ENCODE results near the gene RFX7. TPM values are rescaled to one million over a fixed set of nuclear protein-coding genes. Genes with fewer than 3 reads are reported as not detected.

The RFX7 gene
- total RNA-seq, 1 experiment from 2014 or later: 43.4 TPM

- Histone ChIP-seq H2AK5ac (ENCODE audit: insufficient read length, low read length) (no peak overlapping the region), H4K20me1 (ENCODE audit: control insufficient read depth, insufficient read depth, insufficient read length) (no peaks in the 10 kb centered on the region), H3K4ac (ENCODE audit: low read depth, low read length) (no peak overlapping the region), H2BK15ac (ENCODE audit: low read depth, low read length) (no peak overlapping the region), H2BK120ac (ENCODE audit: low read depth, low read length, poor library complexity, severe bottlenecking) (no peak overlapping the region), H3K27ac (ENCODE audit: insufficient read length, low read depth, low read length) (no peak overlapping the region), H3K23ac (ENCODE audit: insufficient read length, low read depth, low read length) (no peak overlapping the region), H2BK20ac (ENCODE audit: low read depth, low read length, poor library complexity, severe bottlenecking) (no peak overlapping the region), H3K79me2 (ENCODE audit: insufficient read depth, low read length) (no peaks in the 10 kb centered on the region), H2AFZ (ENCODE audit: low read length) (no peak overlapping the region), H3T11ph (ENCODE audit: low read length) (no peak overlapping the region), H3K79me1 (ENCODE audit: insufficient read depth, low read depth, low read length, poor library complexity, severe bottlenecking) (no peaks in the 10 kb centered on the region), H2BK12ac (ENCODE audit: insufficient read length, low read depth, low read length) (no peak overlapping the region), H3K14ac (ENCODE audit: insufficient read depth, low read length) (no peak overlapping the region), H3K23me2 (ENCODE audit: insufficient read length, low read depth, low read length, poor library complexity, severe bottlenecking) (no peaks in the 10 kb centered on the region), H4K8ac (replicated peaks; ENCODE audit: insufficient read length, low read depth, low read length) (no peak overlapping the region), H3K56ac (ENCODE audit: insufficient read length, low read depth, low read length) (no peak overlapping the region), H4K5ac (ENCODE audit: insufficient read length, low read depth, low read length) (no peak overlapping the region), H3K9me3 (ENCODE audit: control insufficient read depth, low read depth, low read length) (no peaks in the 10 kb centered on the region), H4K91ac (ENCODE audit: insufficient read length, low read depth, low read length) (no peak overlapping the region), H3K9ac (ENCODE audit: extremely low read depth, insufficient read length, low read length) (no peak overlapping the region), H3K4me1 (ENCODE audit: insufficient read depth, low read length) (no peaks in the 10 kb centered on the region), H2BK5ac (ENCODE audit: insufficient read length, low read length) (no peak overlapping the region), H3K27me3 (ENCODE audit: insufficient read depth, low read length) (no peaks in the 10 kb centered on the region), H3K4me2 (ENCODE audit: insufficient read depth, insufficient read length, low read length) (no peak overlapping the region), H3K18ac (ENCODE audit: insufficient read length, low read depth, low read length) (no peak overlapping the region)
- no peak for DNase-seq
- Mint-ChIP-seq H3K27ac (no peak overlapping the region), H3K9me3 (no peaks in the 10 kb centered on the region), H3K4me3 (no peak overlapping the region), H3K27me3 (ENCODE audit: low read depth) (no peaks in the 10 kb centered on the region; the same call in 1 of the 2 replicates), H3K4me1 (no peaks in the 10 kb centered on the region; a peak in 1 of 4 replicates), H3K36me3 (ENCODE audit: insufficient read depth in 1 of 3, low read depth in 3 of 3) (no peaks in the 10 kb centered on the region)
- TF ChIP-seq CTCF (conservative IDR thresholded peaks at IDR 0.05): no peak
Measured at GRCh38 chr15:56051676-56052075, 192.0 kb downstream of the RFX7 start.

Data from H9 (cell line).